Activated CD8-positive, alpha-beta T cell treated with anti-CD3 and anti-CD28 coated beads for 36 hours (primary cell): Measurements from ENCODE around the gene SHH. TPM values are rescaled to one million over a fixed set of nuclear protein-coding genes. Genes with fewer than 3 reads are reported as not detected.

ENCODE experiments used
- ATAC-seq: fragments of 200-7000 bp; cut with Tn5 transposase; one replicate; pipeline ENCODE4 v1.10.0; 2021; ENCODE audit warnings: mild to moderate bottlenecking, moderate library complexity
- CTCF ChIA-PET: fragments of 350-600 bp; sonication (Branson Sonifier 250); formaldehyde crosslinking; loops from one replicate; lab custom pipeline; 2021; ENCODE audit warnings: antibody characterized with exemption; lab: Charles Lee
- POLR2A ChIA-PET: fragments of 350-600 bp; sonication (Branson Sonifier 250); formaldehyde crosslinking; loops from one replicate; lab custom pipeline; 2021; ENCODE audit warnings: antibody characterized with exemption; lab: Charles Lee
- DNase-seq: peaks from one replicate; pipeline ENCODE4 v3.0.0-alpha.2; 2020
- H3K27ac Mint-ChIP-seq: one replicate; pipeline ENCODE4 v1.8.0; 2021; ENCODE audit warnings: mild to moderate bottlenecking, mixed read lengths
- H3K27me3 Mint-ChIP-seq: one replicate; pipeline ENCODE4 v1.8.0; 2021; ENCODE audit warnings: mixed read lengths
- H3K36me3 Mint-ChIP-seq: one replicate; pipeline ENCODE4 v1.8.0; 2021; ENCODE audit warnings: low read depth, mixed read lengths
- H3K4me1 Mint-ChIP-seq: one replicate; pipeline ENCODE4 v1.8.0; 2021; ENCODE audit warnings: low read depth, mixed read lengths
- H3K4me3 Mint-ChIP-seq: one replicate; pipeline ENCODE4 v1.8.0; 2021; ENCODE audit warnings: mild to moderate bottlenecking, moderate library complexity, mixed read lengths
- H3K9me3 Mint-ChIP-seq: one replicate; pipeline ENCODE4 v1.8.0; 2021; ENCODE audit warnings: mixed read lengths
- intact Hi-C: fragments of 100-400 bp; cut with micrococcal nuclease; formaldehyde crosslinking; loops from one replicate; pipeline ENCODE4 v1.10.0; 2022
- total RNA-seq, 2 experiments: library from RNA; stranded (reverse); gene quantifications; one replicate each; pipeline ENCODE4 v1.2.3, GENCODE V29; 2021
- TF ChIP-seq, protein P1 (sequence below): fragments of 200-600 bp; IDR thresholded peaks from one replicate; pipeline ENCODE4 v1.8.0; 2022; ENCODE audit warnings: antibody characterized with exemption, mild to moderate bottlenecking

Gene SHH
- total RNA-seq, 2 experiments from 2014 or later: not detected

DNA sequence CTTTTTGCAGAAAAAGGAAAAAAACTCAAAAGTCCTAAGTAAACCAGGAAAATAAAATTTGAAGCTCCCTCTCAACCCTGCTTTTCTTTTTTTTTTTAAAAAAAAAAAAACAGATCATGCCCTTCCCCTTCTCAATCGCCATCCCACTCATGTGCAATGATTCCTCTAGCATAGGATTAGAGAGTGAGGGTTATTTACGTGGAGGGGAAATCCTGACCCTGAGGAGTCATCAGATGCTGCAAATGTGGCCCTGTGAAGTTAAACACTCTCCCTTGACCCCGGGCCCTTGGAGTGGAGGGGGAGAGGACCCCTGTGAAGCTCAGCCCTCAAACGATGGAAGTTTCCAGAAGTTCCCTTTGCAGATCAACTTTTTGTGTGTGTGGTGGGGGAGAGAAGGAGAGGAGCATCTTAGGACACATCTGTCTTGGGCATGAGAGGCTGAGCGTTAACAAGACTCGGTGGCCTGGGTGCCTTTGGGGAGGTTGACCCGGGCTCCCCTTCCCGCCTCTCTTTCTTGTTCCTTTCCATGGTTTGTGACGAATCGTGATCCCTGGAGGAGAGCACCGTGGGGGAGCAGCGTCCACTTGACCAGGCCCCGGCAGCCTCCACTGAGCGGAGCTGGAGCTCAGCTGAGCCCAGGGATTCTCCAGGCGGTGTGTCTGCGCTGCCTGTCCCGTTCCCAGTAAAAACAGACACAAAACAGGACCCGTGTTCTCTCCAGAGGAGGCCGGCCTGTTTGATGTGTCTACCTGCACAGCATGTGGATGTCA, 1.5 kb upstream of the SHH start:
- ATAC-seq: no peak
- TF ChIP-seq, protein P1, sequence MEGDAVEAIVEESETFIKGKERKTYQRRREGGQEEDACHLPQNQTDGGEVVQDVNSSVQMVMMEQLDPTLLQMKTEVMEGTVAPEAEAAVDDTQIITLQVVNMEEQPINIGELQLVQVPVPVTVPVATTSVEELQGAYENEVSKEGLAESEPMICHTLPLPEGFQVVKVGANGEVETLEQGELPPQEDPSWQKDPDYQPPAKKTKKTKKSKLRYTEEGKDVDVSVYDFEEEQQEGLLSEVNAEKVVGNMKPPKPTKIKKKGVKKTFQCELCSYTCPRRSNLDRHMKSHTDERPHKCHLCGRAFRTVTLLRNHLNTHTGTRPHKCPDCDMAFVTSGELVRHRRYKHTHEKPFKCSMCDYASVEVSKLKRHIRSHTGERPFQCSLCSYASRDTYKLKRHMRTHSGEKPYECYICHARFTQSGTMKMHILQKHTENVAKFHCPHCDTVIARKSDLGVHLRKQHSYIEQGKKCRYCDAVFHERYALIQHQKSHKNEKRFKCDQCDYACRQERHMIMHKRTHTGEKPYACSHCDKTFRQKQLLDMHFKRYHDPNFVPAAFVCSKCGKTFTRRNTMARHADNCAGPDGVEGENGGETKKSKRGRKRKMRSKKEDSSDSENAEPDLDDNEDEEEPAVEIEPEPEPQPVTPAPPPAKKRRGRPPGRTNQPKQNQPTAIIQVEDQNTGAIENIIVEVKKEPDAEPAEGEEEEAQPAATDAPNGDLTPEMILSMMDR: no peak
- H3K27ac Mint-ChIP-seq: no peak overlapping the region

GRCh38 chr7:155813125-155813524, 862 bp upstream of the SHH start:
- Mint-ChIP-seq H3K27ac (no peak overlapping the region), H3K4me1 (peaks cover 12% of the 10 kb centered on the region)
- POLR2A ChIA-PET: interaction anchor here (0.6 kb wide), 1 partner anchor 612 kb away, joined by 4 read pairs; no protein-coding TSS in a partner anchor

More for the DNA sequence above, 1.5 kb upstream of the SHH start:
- intact Hi-C loops: loop anchor here (5.0 kb wide), 1 partner anchor 659 kb away; no protein-coding TSS in a partner anchor
- ChIA-PET CTCF (interaction anchor here (1.2 to 1.6 kb wide), 4 partner anchors 17 to 661 kb away, joined by 3 to 4 read pairs (median 3); no protein-coding TSS in a partner anchor), POLR2A (interaction anchor here (0.6 kb wide), 1 partner anchor 611 kb away, joined by 4 read pairs; no protein-coding TSS in a partner anchor)
- no peak for DNase-seq
- no peak overlapping the region for H3K4me3 Mint-ChIP-seq
- H3K4me1 Mint-ChIP-seq: peaks cover 11% of the 10 kb centered on the region
- H3K9me3 Mint-ChIP-seq: no peaks in the 10 kb centered on the region
- H3K36me3 Mint-ChIP-seq: no peaks in the 10 kb centered on the region
- H3K27me3 Mint-ChIP-seq: peaks cover 51% of the 10 kb centered on the region

DNA sequence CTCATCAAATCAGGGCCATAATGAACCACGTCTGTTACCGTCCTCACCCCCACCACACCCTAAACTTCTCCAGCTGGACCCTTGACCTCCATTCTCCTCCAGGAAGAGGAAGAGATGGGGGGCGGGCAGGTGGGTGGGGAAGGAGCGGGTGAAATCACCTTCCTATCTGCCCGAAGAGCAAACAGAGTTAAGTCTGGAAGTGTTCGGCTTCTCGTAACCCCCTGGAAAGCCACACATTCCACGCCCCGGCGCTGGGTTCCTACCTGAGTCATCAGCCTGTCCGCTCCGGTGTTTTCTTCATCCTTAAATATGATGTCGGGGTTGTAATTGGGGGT, 736 bp downstream of the SHH start:
- CTCF ChIA-PET: interaction anchor here (1.4 kb wide), 1 partner anchor 10 kb away, joined by 4 read pairs; no protein-coding TSS in a partner anchor
- intact Hi-C loops: loop anchor here (5.0 kb wide), 1 partner anchor 661 kb away; no protein-coding TSS in a partner anchor
- TF ChIP-seq, protein P1: no peak
- Mint-ChIP-seq H3K9me3 (no peaks in the 10 kb centered on the region), H3K4me3 (no peak overlapping the region), H3K4me1 (peaks cover 22% of the 10 kb centered on the region), H3K27ac (no peak overlapping the region), H3K27me3 (peaks cover 66% of the 10 kb centered on the region), H3K36me3 (no peaks in the 10 kb centered on the region)
- ATAC-seq: no peak
- no peak for DNase-seq
- POLR2A ChIA-PET: interaction anchor here (0.5 kb wide), 1 partner anchor 258 kb away, joined by 3 read pairs; no protein-coding TSS in a partner anchor

More at GRCh38 chr7:155813125-155813524, 862 bp upstream of the SHH start:
- ATAC-seq: no peak
- Mint-ChIP-seq H3K27me3 (peaks cover 51% of the 10 kb centered on the region), H3K36me3 (no peaks in the 10 kb centered on the region), H3K4me3 (no peak overlapping the region), H3K9me3 (no peaks in the 10 kb centered on the region)
- CTCF ChIA-PET: interaction anchor here (1.1 to 1.4 kb wide), 3 partner anchors 9 to 214 kb away, joined by 3 read pairs; no protein-coding TSS in a partner anchor
- intact Hi-C loops: loop anchor here (5.0 kb wide), 1 partner anchor 659 kb away; no protein-coding TSS in a partner anchor
- DNase-seq: no peak
- TF ChIP-seq, protein P1: no peak

DNA sequence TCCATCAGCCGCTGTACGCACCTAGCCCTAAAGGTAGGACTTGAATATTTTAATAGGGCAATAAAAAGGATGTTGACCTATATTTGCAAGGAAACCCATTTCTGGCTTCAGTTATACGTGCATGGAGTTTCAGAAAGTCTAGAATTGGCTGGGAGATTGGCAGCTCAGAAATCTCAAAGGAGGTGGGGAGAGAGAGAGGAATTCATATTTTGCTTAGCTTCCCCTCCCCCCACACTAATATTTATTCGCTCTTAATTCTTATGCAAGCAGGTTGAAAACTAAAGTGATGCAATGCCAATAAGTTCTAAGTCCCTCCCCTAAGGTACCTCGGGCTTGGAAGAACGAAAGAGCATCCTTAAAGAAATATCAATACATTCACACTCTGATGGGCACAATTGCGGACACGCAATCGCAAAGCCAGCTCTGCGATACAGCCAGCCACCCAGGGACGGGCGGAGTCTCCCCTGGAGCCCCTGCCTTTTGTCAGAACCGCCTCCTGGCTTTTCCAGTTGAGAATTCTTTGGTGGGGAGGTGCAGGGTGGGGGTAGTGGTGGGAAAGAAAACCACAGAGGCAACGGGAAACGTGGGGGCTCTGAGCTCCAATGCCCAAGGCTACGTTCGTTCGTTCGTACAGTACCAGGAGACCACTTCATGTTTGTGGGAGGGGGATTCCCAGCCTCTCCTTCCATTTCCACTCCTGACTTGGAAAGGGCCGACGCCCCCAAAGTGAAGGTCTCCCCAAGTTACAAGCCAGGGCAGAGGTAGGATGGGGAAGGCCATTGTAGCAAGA, 1.3 kb downstream of the SHH start:
- Mint-ChIP-seq H3K4me3 (no peak overlapping the region), H3K36me3 (no peaks in the 10 kb centered on the region), H3K27me3 (peaks cover 70% of the 10 kb centered on the region), H3K9me3 (no peaks in the 10 kb centered on the region), H3K4me1 (peaks cover 24% of the 10 kb centered on the region), H3K27ac (no peak overlapping the region)
- ATAC-seq (no peak), DNase-seq (no peak)
- ChIA-PET CTCF (no interaction called here), POLR2A (interaction anchor here (0.5 kb wide), 1 partner anchor 258 kb away, joined by 3 read pairs; no protein-coding TSS in a partner anchor)
- TF ChIP-seq, protein P1: no peak
- intact Hi-C loops: loop anchor here (5.0 kb wide), 1 partner anchor 661 kb away; no protein-coding TSS in a partner anchor
